Hematopoietic multipotent progenitor cell treated with erythropoietin and hydrocortisone succinate and interleukin-3 and kit ligand, for 6 days (in vitro differentiated cells): ENCODE measurements around the gene PCCA.
"Not testable (repeated sequence)": the region's sequence is repeated elsewhere in the genome, so short reads cannot be mapped to it uniquely, and the experiment has no call there.

ENCODE experiments used
- DNase-seq: peaks from one replicate; pipeline ENCODE4 v3.0.0-alpha.2; 2015

The PCCA gene, protein sequence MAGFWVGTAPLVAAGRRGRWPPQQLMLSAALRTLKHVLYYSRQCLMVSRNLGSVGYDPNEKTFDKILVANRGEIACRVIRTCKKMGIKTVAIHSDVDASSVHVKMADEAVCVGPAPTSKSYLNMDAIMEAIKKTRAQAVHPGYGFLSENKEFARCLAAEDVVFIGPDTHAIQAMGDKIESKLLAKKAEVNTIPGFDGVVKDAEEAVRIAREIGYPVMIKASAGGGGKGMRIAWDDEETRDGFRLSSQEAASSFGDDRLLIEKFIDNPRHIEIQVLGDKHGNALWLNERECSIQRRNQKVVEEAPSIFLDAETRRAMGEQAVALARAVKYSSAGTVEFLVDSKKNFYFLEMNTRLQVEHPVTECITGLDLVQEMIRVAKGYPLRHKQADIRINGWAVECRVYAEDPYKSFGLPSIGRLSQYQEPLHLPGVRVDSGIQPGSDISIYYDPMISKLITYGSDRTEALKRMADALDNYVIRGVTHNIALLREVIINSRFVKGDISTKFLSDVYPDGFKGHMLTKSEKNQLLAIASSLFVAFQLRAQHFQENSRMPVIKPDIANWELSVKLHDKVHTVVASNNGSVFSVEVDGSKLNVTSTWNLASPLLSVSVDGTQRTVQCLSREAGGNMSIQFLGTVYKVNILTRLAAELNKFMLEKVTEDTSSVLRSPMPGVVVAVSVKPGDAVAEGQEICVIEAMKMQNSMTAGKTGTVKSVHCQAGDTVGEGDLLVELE

DNA sequence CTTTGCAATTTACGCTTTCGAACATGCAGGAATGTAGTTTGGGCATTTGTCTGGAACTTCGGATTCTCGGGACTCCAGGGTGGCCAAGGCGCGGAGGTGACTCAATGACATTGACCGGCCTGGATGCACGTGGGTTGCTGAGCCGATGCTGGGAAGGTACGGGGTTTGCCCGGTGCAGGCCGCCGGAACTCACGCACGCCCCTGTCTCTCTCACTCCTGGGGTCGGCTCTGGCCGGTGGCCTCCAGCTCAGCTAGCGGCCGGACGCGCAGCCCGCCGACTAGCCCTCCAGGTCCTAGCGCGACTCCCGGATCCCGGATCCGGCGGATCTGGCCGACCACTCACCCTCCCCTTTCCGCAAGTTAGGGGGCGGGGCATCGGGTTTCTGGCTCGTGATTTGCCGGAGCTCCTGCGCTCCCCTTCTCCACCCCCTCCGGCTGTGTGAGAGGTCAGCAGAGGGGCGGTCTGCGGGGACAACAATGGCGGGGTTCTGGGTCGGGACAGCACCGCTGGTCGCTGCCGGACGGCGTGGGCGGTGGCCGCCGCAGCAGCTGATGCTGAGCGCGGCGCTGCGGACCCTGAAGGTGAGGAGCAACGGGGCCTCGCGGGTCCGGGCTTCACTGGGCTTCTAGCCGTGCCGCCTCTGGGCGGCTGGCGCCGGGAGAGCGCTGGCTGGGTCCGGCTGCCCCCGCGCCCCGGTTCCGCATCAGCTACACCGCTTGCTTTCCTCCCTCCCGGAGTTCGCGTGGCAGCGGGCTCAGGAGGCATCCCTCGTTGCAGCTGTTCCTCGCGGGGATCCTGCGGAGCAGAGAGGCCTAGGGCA is at the start of gene PCCA:
PCCA (plus strand) TSS at position 450 of the 821 bp plus-strand sequence; CDS start at position 478, 28 bp downstream.
- DNase-seq: peak; percentile 95

DNA sequence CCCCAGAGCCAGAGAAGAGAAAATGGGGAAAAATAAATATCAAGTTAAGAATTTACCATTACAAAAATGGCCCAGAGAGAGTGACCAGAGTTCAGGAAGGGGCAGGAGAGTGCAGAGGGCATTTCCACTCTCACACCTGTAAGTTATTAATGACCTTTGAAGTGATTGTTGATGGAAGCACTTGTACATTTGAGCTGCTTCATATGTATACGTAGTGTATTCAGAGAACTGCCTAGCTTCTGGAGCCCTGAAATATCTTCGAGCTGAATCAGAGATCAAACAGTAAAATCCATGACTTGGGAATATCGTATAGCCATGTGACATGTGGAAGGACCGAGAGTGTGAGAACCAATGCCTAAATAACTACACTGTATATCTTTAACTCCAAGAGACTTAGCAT is 49.2 kb upstream of the PCCA start:
- no peak for DNase-seq

DNA sequence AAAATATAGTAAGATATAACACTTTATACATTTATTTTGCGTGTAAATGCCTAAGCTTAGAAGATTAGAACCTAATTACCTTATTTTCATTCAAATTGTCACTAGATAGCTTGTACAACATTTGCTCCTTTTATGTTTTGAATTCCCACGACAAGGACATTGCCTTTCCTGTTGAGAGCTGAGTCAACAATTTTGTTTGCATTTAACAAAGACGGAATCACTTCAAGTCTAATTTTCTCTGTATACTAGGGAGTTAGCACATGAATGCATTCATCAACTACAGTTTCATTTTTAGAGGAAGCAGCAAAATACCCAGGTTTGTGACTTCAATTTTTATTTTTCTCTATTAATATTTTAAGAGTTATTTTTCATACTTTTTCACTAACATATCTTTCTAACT is 48.7 kb upstream of the PCCA start:
- DNase-seq: no peak

GRCh38 chr13:100044936-100045335 is 44.0 kb upstream of the PCCA start:
- DNase-seq: no peak

DNA sequence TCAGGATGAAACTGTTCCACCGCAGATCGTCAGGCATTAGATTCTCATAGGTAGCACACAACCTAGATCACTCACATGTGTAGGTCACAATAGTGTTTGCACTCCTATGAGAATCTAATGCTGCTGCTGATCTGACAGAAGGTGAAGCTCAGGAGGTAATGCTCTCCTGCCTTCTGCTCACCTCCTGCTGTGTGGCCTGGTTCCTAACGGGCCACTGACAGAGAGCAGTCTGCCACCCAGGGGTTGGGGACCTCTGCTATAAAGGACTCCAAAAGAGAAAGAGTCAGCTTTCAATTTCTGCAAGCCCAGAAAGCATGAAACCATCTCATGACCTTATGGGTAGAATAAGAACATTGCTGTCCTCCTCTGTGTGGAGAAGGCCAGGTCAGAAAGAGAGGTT is 43.5 kb upstream of the PCCA start:
- no peak for DNase-seq

- no peak for DNase-seq
Observed at GRCh38 chr13:100051070-100051469, 37.8 kb upstream of the PCCA start.

GRCh38 chr13:100059827-100060226 is 29.1 kb upstream of the PCCA start:
- DNase-seq: no peak

GRCh38 chr13:100063333-100063732 is 25.6 kb upstream of the PCCA start:
- DNase-seq: no peak

- no peak for DNase-seq
Observed at GRCh38 chr13:100063906-100064305, 25.0 kb upstream of the PCCA start.

DNA sequence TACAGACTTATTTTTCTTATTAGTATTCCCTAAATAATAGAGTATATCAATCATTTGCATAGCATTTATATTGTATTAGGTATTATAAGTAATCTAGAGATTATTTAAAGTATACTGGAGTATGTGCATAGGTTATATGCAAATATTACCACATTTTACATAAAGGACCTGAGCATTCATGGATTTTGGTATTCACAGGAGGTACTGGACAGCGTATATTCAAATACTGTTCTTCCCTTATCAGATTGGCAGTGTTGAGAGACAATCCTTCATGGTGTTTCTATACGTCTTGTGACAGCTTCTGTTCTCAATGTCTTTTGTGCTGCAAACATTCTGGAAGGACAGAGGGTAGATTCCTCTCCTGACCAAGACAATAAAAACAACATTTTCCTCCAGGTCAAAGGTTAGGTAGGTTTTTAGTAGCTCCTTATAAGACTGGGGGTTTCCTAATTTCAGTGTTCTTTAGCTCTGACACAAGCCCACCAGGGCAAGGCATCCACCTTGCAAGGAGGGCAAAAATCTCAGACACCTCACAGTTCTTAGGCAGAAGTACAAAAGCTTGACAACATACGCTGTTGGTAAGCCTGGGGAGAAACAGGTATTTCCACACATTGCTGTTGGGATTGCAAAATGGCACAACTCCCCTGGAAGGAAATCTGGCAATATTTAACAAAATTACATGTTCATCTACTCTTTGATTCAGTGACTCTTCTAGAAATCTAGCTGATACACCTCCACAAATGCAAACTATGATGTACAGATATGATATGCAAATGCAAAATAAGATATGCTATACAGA is 20.6 kb upstream of the PCCA start:
- no peak for DNase-seq

- no peak for DNase-seq
Observed at GRCh38 chr13:100069278-100069677, 19.6 kb upstream of the PCCA start.

DNA sequence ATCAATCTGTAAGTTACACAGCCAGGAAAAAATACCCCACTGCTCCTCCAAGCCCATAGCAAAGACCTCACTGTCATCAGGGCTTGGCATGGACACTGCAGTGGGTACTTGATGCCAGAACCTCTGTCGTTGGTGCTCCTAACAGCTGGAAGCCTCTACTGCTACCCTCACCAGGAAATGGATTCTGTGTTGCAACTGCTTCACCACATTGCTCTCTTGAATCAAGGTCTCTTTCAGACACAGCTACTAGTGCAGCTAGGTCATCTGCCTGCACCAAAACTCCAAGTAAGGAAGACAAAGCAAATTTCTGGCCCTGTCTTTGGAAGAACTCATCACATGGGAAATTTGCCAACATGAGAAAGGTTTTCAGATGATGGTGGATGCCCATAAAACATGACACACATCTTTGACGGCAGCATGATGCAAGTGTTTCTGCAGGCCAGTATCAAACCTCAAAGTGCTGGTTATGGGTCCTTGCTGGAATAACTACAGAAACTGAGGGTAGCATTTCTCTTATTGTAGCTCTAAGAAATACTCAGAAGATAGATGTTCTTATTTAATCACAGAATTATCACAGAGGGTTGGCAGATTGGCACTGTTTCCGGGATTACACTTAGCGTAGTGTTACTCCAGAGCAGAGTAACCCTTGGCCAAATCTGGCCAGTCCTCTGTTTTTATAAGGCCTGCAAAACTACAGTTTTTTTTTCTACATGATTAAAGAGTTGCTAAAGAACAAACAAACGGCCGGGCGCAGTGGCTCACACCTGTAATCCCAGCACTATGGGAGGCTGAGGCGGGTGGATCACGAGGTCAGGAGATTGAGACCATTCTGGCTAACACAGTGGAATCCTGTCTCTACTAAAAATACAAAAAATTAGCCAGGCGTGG is 12.9 kb upstream of the PCCA start:
- no peak for DNase-seq

DNA sequence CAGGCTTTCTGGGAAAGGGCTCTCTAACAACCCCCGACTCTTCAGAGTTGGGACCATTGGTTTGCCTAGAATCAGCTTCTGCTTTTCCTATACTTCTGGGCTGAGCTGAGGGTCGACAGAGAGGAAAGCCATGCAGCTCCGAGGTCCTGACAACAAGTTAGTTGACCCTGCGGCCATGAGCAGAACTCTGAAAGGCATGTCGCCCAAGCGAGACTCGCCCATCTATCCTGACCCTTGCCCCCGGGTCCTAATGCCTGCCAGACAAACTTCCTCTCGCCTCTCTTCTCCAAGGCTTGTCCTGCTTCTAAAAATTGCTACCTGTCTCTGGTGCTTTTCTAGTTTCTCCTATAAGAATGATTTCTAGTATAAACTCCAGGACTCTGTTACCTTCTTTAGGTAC is 9.9 kb upstream of the PCCA start:
- DNase-seq: not testable (repeated sequence)

DNA sequence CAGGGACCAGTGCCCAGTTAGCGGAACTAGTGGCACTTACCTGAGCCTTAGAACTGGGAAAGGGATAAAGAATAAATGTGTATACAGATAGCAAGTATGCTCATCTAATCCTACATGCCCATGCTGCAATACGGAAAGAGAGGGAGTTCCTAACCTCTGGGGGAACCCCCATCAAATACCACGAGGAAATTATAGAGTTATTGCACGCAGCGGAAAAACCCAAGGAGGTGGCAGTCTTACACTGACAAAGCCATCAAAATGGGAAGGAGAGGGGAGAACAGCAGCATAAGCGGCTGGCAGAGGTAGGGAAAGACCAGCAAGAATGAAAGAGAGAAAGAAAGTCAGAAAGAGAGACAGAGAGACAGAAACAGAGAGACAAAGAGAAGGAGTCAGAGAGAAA is 5.5 kb upstream of the PCCA start:
- DNase-seq: not testable (repeated sequence)

GRCh38 chr13:100088273-100088643 is 635 bp upstream of the PCCA start:
- DNase-seq: peak; percentile 16

GRCh38 chr13:100089465-100090032 is 656 bp downstream of the PCCA start:
- peak; percentile 54 for DNase-seq

DNA sequence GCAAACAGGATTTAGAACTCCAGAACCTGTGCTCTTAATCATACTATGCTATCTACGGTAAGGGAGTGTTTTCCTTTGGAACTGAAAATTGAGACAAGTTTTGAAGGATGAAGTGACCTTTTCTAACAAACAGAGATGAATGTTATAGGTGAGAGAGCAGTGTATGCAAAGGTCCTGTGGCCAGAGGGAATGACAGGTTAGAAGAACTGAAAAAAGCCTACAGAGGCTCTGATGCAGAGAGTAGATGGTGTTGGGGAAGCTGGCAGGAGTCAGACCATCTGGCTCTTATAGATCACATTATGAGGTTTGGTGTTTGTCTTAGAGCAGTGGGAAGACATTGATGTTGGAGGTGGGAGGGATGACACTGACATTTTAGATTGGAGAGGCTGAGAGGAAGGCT is 2.0 kb downstream of the PCCA start:
- no peak for DNase-seq

DNA sequence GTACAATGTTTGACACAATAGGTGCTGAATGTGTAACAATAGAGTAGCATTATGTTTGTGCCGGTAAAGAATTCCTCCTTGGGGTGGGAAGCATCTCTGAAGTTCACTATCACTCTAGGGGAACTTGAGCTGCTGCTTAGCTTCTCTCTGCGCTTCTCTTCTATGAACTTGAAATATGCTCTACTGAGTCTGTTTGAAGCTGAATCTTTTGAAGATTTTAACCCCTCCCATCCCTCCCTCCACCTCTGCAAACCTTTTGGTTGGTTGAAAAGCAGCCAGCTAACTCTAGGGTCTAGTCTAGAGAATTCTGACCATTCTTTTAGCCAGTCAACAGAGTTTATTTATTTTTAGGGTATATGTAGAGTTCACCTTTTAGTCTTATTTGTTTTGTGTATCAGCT is 2.5 kb downstream of the PCCA start:
- no peak for DNase-seq

DNA sequence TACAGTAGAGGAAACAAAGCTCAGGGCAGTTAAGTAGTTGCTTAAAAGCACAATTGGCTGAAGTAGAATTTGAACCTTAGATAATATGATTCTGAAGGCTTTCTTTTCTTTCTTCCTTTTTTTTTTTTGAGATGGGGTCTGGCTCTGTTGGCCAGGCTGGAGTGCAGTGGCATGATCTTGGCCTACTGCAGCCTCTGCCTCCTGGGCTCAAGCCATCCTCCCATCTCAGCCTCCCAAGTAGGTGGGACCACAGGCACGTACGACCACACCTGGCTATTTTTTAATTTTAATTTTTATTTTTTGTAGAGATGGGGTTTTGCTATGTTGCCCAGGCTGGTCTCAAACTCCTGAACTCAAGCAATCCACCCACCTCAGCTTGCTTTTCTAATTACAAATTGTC is 3.4 kb downstream of the PCCA start:
- not testable (repeated sequence) for DNase-seq

DNA sequence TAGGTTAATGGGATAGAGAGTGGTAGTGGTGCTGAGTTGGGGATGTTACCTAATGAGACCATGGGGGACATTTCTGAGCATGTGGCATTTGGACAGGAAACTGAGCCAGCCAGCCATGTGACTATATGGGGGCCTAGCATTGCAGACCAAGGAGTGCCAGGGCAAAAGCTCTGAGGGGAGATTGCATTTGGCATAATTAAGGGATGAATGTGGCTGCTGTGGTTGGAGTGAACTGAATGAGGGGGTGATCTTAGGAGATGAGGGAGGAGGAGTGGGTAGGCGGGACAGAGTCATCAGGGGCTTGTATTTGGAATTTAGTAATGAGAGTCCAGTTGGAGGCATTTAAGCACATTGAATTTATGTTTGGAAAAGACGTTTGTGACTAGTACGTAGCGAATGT is 6.6 kb downstream of the PCCA start:
- DNase-seq: no peak

GRCh38 chr13:100096526-100096925 is 7.6 kb downstream of the PCCA start:
- DNase-seq: no peak
